ENCODE measurements around the gene CRYBG1.
"Not testable (repeated sequence)": the region's sequence is repeated elsewhere in the genome, so short reads cannot be mapped to it uniquely, and the experiment has no call there.

Gene CRYBG1

DNA sequence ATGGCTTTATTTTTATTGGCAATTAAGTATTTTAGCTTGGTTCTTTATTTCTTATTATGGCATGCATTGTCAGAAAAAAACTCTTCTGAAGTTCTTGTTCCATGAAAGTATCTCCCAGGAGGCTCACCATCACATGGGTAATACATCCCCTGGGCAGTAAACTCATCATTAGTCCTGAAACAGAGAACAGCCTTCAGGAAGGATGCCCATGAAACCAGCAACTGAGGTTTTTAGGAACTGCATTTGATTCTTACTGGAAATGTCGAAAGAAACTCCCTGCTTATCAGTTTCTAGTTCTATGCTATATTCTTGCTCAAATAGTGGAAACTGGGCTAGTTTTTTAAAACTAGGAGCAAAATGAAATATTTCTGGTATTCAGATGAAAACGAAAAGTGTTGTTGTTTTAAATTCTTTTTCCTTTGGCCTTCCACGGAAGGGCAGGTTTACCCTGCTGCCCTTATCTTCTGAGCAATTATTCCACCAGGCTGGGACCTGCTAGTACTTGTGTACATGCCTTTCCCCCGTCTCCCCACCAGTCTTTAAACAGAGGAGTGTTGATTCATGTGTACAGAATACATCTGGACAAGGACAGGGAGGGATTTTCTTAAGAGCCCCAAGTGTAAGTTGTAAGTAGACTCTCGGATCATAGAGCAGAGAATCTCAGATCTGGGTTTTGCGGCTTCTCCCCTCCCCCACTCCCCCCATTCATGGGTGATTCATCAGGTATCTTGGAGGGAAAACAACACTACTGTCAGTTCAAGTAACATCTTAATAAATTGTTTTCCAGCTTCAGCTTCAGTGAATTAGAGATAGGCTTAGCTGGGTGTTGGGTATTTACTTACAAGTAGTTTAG lies 187.3 kb downstream of the CRYBG1 start:
- DNase-seq (ENCODE audit: low read depth in 2 of 2): no peak

GRCh38 chr6:106548926-106549455 lies 188.5 kb downstream of the CRYBG1 start:
- not testable (repeated sequence) for DNase-seq (ENCODE audit: low read depth in 2 of 2)

GRCh38 chr6:106549521-106549920 lies 189.0 kb downstream of the CRYBG1 start:
- no peak for DNase-seq (ENCODE audit: low read depth in 2 of 2)

DNA sequence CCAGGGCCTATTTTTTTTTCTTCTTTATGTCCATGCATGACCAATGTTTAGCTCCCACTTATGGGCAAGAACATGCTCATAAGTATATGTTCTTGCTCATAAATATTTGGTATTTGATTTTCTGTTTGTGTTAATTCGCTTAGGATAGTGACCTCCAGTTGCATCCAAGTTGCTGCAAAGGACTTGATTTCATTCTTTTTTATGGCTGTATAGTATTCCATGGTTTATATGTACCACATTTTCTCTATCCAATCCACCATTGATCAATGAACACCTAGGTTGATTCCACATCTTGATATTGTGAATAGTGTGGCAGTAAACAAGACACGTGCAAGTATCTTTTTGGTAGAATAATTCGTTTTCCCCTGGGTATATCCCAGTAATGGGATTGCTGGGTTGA lies 190.6 kb downstream of the CRYBG1 start:
- no peak for DNase-seq (ENCODE audit: low read depth in 2 of 2)

DNA sequence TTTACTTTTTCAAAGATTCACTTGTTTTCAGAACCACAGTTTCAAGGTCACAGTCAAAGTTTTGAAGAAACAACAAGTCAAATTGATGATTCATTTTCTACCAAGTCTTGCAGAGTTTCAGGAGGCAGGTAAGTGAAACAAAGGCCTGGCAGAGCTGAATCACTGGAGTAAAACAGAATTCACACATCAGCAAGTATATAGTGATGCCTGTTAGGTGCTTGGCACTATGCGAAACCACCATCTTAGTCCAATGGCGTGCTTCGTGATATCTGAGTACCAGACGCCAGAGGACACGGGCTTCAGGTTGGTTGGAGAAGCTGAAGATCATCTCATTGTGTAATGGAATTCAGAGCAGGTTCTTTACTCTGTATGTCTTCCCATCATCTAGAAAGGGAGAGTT lies 192.9 kb downstream of the CRYBG1 start:
- DNase-seq (ENCODE audit: low read depth in 2 of 2): no peak

DNA sequence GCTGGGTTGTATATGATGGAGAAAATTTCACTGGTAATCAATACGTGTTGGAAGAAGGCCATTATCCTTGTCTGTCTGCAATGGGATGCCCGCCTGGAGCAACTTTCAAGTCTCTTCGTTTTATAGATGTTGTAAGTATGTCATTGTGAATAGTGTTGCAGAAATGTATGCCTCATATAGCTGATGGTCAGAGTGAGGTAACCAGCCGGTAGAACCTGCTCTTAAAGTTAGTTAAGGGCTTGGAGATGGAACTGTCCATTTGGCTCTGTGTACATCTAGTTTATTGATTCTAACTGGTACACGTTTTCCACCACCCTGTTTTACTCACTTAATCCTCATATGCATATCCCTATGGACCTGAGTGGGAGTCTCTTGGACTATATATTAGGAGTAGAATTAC lies 195.2 kb downstream of the CRYBG1 start:
- DNase-seq (ENCODE audit: low read depth in 2 of 2): no peak

- DNase-seq (ENCODE audit: low read depth in 2 of 2): no peak
Measured at GRCh38 chr6:106556368-106556960, 195.9 kb downstream of the CRYBG1 start.

DNA sequence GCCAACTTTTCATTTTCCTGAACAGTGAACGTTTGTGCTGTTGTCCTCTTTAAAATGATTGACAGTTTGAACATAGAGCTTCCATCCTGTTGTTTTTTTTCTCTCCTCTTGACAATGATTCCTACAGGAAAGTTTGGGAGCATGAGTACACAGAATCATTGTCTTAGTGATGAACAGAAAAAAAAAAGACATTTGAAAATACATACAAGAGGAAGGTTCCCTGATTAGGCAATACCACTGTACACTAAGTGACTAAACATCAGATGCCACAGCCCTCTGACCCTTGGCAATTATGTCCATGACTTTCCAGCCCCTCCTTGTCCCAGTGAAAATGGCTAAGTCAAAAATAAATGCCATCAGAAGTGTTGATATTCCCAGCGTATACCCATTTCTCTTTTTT lies 197.3 kb downstream of the CRYBG1 start:
- DNase-seq (ENCODE audit: low read depth in 2 of 2): no peak

- DNase-seq (ENCODE audit: low read depth in 2 of 2): no peak
Measured at GRCh38 chr6:106558364-106558763, 197.8 kb downstream of the CRYBG1 start.

DNA sequence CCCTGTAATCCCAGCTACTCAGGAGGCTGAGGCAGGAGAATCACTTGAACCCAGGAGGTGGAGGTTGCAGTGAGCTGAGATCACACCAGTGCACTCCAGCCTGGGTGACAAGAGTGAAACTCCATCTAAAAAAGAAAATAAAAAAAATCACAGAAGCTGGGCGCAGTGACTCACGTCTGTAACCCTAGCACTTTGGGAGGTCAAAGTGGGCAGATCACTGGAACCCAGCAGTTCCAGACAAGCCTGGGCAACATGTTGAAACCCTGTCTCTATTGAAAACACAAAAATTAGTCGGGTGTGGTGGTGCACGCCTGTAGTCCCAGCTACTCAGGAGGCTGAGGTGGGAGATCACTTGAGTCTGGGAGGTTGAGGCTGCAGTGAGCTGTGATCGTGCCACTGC lies 199.1 kb downstream of the CRYBG1 start:
- DNase-seq (ENCODE audit: low read depth in 2 of 2): not testable (repeated sequence)

DNA sequence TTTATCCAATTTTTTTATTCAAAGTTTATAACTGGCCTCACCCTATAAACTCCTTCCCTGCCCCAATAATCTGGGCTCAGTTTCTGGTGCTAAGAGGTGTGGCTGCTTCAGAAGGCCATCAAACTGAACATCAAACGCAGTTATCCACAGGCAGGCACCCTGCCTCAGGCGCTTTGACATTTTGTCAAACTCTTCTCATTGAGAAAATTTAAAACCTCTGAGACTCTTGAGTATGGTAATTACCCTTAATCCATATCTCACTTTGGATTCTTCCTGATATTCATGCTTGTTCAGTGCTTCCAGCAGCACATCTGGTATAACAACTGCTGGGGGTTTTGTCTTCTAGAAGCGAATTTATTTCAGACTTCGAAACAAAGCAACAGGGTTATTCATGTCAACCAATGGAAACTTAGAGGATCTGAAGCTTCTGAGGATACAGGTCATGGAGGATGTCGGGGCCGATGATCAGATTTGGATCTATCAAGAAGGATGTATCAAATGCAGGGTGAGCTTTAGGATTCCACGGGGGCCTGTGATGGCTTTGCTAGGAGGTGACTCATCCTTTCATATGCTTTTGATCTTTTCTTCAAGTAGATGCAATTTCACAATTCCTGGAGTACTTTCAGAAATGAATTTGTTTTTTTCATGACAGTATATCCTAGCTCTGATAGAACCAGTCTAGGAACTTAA lies 200.6 kb downstream of the CRYBG1 start:
- no peak for DNase-seq (ENCODE audit: low read depth in 2 of 2)

GRCh38 chr6:106561686-106562405 lies 201.3 kb downstream of the CRYBG1 start:
- no peak for DNase-seq (ENCODE audit: low read depth in 2 of 2)

- DNase-seq (ENCODE audit: low read depth in 2 of 2): no peak
Measured at GRCh38 chr6:106563614-106564013, 203.1 kb downstream of the CRYBG1 start.

GRCh38 chr6:106564476-106564875 lies 204.0 kb downstream of the CRYBG1 start:
- DNase-seq (ENCODE audit: low read depth in 2 of 2): no peak

DNA sequence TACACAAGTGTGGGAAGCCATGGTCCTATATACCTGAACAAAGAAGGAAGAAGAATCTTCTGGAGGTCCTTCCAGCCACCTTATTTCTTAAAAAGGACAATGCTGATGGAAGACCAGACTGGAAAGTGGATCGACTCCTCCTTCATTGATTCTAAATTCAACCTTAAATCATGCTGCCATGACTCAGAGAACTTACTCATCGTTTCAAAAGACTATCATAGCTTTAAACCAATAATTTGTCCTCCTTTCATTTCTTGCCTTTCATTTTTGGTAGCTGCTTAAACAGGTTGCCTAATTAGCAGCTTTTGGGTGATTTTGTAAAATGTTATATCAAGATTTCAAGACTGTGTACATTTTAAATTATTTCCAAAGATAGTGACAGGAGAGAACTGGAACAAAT lies 208.0 kb downstream of the CRYBG1 start:
- DNase-seq (ENCODE audit: low read depth in 2 of 2): no peak

DNA sequence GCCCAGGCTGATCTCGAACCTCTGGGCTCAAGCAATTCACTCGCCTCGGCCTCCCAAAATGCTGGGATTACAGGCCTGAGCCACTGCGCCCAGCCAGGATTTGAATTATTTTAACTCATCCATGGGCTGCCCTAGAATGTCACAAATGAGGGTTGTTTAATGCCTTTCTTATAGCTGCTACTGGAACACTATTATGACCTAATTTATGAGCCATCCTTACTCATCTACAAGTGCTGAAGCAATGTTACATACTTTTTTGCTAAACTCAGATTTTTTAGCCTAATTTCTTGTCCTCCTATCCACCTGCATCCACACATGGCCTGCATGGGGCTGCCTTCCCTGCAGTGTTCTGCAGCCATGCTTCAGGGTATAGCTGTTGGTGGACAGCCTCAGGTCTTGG lies 208.9 kb downstream of the CRYBG1 start:
- no peak for DNase-seq (ENCODE audit: low read depth in 2 of 2)

GRCh38 chr6:106572436-106572835 lies 211.9 kb downstream of the CRYBG1 start:
- no peak for DNase-seq (ENCODE audit: low read depth in 2 of 2)

- DNase-seq (ENCODE audit: low read depth in 2 of 2): no peak
Measured at GRCh38 chr6:106572875-106573585, 212.5 kb downstream of the CRYBG1 start.

DNA sequence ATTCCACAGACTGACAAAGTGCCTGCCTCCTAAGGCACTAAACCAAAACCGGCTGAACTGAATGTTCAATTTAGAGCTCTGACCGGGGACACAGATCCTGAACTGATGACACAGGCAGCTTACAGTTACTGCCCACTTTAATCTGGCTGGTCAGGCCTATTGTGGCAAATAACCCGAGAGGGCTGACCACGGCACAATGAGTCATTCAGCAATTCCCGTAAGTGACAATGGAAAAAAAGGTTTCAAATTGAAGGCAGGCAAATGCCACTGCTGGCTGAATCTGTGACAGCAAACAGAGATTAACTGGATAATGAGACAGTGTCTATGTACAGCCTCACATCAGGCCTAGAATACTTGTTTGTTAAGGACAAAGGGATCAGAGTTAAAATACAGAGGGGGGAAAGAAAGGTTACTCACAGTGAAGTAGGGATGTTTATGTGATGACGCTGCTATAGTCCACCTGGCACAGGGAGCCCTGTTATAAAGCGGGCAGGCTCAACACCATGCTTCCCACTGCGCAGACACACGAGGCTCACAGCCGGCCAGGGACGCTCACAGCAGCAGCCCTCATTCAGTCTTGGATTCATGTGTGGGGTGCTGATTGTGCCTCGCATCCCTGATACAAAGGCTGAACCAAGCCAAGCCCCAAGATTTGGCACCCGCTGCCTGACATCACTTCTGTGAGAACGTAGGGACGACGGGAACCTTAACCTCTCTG lies 214.4 kb downstream of the CRYBG1 start:
- DNase-seq (ENCODE audit: low read depth in 2 of 2): no peak

DNA sequence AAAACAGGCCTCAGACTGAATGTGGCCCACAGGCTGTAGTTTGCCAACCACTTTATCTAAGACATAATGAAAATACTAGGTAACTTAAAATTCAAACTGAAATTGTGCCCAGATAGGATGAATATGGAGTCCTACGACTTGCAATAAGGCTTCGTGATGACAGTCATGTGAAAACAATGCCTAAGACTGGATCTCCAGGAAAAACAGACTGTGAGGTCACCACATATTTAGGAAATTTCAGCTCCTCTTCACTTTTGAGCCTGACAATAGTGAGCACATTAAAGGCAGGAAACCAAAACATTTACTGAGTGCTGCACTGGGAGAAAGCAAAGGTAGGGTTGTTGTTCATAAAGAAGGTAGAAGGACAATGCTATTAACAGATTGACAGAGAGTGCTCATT lies 218.8 kb downstream of the CRYBG1 start:
- DNase-seq (ENCODE audit: low read depth in 2 of 2): no peak

- DNase-seq (ENCODE audit: low read depth in 2 of 2): no peak
Measured at GRCh38 chr6:106581468-106581867, 221.0 kb downstream of the CRYBG1 start.
